ENCODE data around the gene LYPD5.
"Not testable (repeated sequence)": the region's sequence is repeated elsewhere in the genome, so short reads cannot be mapped to it uniquely, and the experiment has no call there.

The LYPD5 gene, protein sequence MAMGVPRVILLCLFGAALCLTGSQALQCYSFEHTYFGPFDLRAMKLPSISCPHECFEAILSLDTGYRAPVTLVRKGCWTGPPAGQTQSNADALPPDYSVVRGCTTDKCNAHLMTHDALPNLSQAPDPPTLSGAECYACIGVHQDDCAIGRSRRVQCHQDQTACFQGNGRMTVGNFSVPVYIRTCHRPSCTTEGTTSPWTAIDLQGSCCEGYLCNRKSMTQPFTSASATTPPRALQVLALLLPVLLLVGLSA

DNA sequence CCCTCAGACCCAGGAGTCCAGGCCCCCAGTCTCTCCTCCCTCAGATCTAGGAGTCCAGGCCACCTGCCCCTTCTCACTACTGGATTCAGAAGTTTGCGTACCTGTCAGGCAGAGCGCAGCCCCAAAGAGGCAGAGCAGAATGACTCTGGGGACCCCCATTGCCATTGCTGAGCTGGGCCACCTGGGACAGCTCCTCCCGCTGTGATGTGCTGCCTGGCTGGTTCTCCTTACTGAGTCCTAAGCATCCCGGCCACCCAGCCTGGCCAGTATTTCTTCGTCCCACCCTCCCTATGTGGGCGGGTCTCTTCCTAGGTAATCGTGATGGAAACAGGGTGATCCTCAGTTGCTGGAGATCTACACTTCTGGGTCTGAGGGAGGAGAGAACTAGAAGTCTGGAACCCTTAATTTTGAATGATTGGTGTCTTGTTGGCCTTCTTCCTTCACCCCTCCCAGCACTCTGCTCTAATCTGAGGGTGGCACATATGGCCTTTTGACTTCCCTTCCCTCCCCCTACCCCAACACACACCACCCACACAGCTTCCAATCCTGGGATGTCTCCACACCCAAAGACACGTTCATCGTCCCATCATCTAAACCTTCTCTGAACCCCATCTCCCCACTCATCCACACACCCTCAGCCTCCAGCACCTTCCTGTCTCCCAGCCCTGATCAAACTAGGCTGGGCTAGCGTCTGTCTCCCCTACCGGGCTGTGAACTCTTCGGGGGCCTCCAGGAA, at the start of gene LYPD5:
LYPD5 (minus strand) TSS at position 232 of the 736 bp plus-strand sequence; CDS start at position 165, 67 bp downstream.
- no peak for DNase-seq

DNA sequence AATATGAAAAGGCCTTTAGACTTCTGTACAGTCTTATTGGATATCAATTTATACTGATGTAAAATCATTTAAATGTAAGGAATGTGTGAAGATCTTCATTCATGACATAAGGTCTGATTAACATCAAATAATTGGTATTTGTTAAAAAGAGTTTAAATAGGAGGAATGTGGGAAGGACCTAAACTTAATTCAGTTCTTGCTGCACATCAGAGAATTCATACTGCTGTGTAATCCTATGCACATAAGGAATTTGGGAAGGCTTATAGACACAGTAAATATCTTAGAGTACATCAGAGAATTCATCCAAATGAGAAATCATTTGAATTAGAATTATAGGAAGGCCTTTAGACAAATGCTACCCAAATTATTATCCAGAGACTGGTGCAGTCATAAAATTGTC, 46.6 kb upstream of the LYPD5 start:
- no peak for DNase-seq

DNA sequence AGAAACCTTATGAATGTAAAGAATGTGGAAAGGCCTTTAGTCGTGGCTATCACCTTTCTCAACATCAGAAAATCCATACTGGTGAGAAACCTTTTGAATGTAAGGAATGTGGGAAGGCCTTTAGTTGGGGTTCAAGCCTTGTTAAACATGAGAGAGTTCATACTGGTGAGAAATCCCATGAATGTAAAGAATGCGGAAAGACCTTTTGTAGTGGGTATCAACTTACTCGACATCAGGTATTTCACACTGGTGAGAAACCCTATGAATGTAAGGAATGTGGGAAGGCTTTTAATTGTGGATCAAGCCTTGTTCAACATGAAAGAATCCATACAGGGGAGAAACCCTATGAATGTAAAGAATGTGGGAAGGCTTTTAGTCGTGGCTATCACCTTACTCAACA, 45.6 kb upstream of the LYPD5 start:
- DNase-seq = no peak

DNA sequence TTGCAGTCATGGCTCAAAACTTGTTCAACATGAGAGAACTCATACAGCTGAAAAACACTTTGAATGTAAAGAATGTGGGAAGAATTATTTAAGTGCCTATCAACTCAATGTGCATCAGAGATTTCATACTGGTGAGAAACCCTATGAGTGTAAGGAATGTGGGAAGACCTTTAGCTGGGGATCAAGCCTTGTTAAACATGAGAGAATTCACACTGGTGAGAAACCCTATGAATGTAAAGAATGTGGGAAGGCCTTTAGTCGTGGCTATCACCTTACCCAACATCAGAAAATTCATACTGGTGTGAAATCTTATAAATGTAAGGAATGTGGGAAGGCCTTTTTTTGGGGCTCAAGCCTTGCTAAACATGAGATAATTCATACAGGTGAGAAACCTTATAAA, 45.0 kb upstream of the LYPD5 start:
- no peak for DNase-seq

DNA sequence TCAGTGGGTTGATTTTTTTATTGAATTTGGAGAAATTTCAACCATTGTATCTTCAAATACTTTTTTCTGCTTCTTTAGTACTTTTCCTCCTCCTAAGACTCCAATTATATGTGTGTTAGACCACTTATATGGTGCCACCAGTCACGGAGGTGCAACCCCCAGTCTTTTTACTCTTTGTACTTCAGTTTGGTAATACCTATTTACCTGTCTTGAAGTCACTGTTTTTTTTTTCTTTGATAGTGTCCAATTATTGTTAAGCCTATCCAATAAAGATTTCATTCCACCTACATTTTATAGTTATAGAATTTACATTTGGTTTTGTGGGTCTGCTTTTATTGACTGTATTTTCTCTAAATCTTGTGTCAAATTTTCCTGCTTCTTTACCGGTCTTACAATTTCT, 39.8 kb upstream of the LYPD5 start:
- no peak for DNase-seq

DNA sequence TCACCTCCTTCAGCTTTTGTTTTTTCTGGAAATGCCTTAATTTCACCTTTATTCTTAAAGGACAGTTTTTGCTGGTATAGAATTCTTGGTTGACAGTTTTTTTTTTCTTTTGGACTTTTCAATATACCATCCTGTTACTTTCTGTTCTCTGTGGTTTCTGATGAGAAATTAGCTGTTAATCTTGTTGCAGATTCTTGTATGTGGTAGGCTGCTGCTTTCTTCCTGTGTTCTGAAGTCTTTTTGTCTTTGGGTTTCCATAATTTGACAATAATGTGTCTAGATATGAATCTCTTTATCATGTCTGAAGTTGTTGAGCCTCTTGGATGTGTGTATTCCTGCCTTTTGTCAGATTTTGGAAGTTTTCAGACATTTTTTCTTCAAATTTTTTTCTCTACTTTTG, 36.9 kb upstream of the LYPD5 start:
- DNase-seq = no peak

DNA sequence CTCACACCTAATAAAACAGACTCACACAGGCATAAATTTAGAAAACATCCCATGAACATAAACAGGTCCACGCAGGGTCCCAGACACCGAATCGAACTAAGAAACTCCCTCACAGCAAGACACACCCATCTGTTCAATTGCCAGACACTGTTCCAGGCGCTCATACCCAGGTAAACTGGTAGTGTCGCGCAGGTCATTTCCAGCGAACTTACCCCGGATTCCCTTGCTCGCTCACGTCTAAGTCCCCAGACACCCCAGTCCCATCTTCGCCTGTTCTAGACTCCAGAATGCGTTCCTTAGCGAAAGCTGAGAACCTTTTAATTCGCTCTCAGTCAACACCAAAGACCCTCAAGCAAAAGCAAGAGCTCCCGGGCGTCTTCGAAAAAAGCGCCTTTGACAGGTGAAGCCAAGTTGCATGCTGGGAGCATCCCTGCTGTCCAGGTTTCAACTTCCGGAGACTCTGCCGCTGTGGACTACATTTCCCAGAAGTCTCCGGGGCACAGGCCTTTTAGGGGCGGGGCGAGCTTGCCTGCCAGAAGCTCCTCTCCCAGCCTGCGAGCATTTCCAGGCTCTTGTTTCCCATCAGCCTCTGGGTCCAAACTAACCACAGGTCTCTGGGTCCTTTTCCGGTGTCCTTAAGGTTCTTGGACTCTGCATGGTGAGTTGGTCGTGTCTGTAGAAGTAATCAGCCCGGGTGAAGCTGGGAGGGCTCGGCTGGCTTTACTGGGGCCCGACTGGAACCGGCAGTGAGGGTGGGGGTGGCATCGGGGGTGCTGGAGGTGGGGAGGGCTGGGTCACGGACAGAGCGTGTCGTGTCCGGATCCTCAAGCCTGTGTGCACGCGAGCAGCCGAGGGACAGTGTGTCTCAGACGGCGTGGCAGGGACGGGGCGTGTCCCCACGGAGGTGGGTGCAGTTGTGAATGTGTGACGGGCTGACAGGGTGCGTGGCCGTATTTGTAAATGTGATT, 24.8 kb upstream of the LYPD5 start, which contains the start of gene ZNF283:
ZNF283 (plus strand) TSS at position 535 of the 968 bp plus-strand sequence. CDS start 6,184 bp downstream, outside the sequence.
- DNase-seq = peak; percentile 79

DNA sequence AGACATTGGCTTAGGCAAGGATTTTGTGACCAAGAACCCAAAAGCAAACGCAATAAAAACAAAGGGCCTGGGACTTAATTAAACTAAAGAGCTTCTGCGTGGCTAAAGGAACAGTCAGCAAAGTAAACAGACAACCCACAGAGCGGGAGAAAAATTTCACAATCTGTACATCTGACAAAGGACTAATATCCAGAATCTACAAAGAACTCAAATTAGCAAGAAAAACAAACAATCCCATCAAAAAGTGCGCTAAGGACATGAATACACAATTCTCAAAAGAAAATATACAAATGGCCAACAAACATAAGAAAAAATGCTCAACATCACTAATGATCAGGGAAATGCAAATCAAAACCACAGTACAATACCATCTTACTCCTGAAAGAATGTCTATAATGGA, 22.3 kb upstream of the LYPD5 start:
- DNase-seq = not testable (repeated sequence)

DNA sequence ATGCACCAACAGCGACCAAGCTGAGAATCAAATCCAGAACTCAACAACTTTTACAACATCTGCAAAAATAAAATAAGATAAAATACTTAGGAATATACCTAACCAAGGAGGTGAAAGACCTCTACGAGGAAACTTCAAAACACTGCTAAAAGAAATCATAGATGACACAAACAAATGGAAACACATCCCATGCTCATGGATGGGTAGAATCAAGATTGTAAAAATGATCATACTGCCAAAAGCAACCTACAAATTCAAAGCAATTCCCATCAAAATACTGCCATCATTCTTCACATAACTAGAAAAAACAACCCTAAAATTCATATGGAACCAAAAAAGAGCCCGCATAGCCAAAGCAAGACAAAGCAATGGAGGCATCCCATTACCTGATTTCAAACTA, 21.6 kb upstream of the LYPD5 start:
- not testable (repeated sequence) for DNase-seq

DNA sequence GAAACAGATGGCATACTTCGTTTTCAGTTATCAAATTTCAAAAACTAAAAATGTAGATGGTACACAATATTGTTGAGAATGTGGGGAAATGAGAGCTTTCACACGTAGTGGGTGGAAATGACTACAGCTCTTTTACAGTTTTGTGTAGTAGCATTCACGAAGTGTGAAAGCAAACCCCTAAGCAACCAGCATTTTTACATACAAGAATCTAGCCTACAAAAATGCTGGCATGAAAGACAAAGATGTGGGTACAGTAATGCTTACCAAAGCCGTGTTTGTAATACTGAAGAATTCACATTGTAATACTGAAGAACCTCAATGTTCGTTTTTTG, 18.6 kb upstream of the LYPD5 start:
- no peak for DNase-seq

DNA sequence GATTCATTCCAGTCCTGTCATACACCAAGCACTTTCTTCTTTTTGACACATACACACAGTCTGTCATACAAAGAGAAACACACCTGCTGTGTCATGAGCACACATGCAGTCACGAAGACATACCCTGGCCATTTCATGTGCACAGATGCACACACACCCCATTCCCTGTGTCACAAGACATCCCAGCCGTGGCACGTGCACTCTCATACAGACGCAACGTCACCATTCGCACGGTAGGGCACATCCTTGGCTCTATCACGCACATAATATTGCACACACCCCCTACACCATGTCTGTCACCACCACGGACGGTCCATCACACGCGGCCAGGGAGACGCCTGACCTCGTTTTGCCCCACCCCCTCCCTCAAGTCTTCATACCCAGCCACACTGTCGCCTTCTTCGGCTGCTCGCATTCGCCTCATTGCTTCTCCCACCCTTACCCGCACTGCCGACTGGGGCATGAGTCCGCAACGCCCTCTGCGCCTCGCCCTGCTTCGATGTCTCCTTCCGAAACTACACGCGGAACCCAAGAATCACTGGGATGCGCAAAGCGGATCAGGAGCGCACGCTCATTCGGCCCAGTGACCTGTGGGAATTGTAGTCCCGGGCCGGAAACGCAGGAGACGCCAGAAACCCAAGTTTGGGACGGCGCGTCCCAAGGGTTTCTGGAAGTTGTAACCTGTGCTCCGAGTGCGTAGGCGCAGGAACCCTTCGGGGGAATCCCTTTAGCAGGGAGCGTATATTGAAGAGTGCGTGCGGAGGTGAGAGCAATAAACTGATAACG, 18.0 kb upstream of the LYPD5 start:
- DNase-seq = no peak

DNA sequence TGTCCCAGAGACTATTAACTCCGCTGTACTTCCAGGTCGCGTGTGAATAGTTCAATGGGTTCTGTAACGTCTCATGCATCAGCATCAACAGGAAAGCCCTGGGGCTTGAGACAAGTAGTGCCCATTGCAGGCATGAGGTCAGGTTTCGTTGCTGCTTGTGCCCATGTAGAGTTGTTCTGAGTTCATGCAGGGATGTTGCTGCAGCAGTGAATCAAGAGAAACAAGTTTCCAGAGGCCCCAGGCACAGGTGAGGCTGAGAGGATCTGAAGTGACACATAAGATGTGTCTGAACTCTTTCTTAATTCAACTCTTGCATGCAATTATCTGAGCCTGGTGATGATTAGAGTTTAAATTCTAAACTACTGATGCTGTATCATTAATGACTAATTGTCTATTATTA, 16.3 kb upstream of the LYPD5 start:
- DNase-seq = no peak

DNA sequence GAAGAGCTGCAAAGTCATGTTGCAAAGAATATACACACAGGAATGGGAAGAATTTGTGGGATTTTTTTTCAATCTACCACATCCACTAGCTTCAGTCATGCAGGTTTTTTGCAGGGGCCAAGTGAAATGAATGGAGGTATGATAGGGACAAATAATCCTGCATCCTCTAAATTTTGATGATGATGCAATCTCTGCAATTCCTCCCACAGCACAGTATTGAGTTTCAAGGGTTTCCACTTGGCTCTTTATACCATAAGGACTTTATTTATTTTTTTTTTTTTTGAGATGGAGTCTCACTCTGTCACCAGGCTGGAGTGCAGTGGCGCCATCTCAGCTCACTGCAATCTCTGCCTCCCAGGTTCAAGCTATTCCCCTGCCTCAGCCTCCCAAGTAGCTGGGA, 15.2 kb upstream of the LYPD5 start:
- not testable (repeated sequence) for DNase-seq

DNA sequence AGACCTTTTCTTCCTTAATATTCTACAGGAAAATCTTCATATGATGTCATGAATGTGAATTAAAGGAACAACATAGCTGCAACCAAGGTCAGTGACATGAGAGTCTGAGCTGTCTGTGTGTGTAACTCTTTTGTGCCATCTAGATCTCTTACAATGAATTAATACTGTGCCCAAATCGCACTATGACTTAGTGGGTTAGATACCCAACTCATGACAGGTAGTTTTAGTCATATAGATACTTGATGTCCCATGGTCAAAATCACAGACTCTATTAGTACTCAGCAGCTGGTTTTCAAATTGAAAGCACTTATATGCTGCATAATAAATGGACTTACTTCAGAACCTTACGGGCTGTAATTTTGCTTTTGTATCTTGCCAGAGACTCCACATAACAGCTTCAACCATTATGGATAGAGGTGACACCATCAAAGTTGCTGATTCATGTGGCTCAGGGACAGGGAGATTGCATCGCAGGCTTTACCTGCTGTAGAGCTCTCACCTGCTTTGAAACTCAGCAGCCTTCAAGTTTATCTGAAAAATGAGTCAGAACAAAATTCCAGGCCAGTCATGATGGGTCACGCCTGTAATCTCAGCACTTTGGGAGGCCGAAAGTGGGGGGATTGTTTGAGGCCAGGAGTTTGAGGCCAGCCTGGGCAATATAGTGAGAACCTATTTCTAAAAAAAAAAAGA, 12.6 kb upstream of the LYPD5 start:
- no peak for DNase-seq

DNA sequence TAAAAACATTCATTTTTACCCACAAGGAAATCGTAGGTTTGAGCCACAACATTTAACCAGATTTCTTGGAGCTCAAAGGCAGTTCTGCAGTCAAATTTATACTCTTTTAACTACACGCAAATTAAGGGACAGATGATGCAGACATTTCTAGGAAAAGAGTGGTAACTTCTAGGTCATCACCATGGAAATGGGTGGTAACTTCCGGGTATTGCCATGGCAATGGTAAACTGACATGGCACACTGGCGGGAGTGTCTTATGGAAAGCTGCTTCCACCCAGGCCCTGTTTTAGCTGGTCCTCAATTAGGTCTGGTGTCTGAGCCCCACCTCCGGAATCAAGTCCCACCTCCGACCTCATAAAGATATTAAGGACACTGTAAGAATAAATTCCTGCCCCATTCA, 10.4 kb upstream of the LYPD5 start:
- DNase-seq = no peak

DNA sequence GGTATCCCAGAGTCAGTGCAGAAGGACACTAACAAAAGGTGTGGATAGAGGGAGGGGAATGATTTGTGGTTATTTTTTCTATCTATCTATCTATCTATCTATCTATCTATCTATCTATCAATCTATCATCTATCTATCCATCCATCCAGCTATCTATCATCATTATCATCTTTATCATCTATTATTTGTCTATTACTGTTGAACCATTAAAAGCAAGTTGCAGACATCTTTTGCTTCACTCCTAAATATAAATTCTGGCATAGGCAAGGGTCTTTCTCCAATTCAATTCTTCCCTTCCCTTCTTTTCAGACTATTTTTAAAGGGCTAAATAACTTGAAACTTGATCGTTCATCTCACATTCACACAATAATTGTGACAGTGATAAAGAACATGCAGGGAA, 10.0 kb upstream of the LYPD5 start:
- no peak for DNase-seq

DNA sequence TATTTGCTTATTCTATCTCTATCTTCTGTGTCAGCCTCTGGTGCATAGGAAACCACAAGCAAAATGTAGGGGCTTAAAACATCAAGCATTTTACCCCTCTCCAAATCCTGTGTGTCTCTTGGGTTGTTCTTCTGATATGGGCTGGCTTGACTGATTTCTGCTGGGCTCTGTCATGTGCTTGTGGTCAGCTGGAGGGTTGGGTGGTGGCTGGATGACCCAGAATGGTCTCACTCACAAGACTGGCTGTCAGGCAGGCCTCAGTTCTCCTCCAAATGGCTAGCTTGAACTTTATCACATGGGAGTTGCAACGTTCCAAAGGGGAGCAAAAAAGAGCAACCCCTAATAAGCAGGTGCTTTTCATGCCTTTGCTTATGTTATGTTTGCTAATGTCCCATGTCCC, 9.6 kb upstream of the LYPD5 start:
- no peak for DNase-seq

DNA sequence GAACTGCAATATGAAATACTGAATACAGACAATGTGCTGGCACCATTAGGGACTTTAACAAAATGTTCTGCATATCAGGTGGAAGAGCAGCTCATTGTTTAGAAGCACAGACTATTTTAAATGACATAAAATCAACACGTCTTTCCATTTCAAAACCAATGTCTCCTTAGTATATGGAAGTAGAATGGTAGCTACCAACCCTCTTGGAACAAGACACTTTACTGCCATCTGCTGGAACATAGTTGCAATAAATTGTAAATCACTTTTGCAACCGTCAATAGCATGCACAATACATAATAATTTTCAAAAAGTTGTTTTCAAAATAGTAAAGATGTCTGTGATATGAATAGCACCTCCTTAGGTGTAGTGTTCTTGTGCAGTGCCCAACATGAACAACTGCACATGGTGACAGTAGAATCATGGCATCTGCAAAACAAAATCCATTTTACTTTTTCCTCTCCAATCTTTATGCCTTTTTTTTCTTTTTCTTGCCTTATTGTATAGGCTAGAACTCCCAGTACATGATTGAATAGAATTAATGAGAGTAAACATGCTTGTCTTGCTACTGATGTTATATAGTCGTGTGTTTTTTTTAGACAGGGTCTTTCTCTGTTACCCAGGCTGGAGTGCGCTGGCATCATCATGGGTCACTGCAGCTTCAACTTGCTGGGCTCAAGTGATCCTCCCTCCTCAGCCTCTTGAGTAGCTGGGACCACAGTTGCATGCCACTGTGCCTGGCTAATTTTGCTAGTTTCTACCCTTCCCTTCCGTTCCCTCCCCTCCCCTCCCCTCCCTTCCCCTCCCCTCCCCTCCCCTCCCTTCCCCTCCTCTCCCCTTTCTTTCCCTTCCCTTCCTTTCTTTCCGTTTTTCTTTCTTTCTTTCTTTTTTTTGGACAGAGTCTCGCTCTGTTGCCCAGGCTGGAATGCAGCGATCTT, 7.8 kb upstream of the LYPD5 start:
- DNase-seq = peak; percentile 78

DNA sequence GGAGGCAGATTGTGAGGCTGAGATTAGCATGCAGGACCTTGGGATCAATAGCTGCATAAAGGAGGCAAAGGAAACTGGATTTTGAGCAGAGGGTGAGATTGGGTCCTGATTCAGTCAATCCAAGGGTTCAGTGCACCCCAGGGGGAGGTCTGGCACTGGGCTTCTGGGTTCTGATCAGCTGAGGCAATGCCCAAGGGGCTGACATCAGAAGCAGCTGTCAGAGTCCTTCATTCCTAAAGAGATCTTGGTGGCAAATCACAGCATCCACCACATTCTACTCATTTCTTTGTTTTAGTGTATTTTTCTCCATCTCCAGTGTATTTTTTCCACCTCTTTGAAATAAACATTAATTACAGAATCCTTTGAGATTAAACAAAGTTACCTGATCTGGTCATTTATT, 5.4 kb upstream of the LYPD5 start:
- DNase-seq = no peak

DNA sequence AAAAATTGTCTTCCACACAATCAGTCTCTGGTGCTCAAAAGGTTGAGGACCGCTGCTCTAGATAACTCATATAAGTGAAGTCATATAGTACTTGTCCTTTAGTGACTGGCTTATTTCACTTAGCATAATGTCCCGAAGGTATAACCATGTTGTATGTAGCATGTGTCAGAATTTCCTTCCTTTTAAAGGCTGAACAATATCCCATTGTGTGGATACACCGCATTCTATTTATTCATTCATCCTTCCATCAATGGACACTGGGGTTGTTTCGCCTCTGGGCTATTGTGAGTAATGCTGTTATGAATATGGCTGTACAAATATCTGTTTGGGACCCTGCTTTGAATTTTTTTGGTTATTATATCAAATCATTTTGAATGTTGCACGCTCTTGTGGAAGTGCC, 4.6 kb upstream of the LYPD5 start:
- DNase-seq = no peak

DNA sequence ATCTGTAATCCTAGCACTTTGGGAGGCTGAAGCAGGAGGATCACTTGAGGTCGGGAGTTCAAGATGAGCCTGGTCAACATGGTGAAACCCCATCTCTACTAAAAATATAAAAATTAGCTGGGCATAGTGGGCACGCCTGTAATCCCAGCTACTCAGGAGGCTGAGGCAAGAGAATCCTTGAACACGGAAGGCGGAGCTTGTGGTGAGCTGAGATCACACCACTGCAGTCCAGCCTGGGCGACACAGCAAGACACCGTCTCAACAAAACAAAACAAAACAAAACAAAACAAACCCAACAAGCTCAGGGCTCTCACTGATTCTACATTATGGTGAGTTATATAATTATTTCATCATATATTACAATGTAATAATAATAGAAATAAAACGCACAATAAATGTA, 4.2 kb upstream of the LYPD5 start:
- DNase-seq = not testable (repeated sequence)
